Activated CD4-positive, CD25-positive, alpha-beta regulatory T cell treated with anti-CD3 and anti-CD28 coated beads, Interleukin-2, amount 50 U/mL, for 24 hours (primary cell): ENCODE data around the gene LRRFIP2.
"Not testable (repeated sequence)": the region's sequence is repeated elsewhere in the genome, so short reads cannot be mapped to it uniquely, and the experiment has no call there.

Source experiments
- ATAC-seq, 2 donors: fragments of 150-1000 bp; cut with Tn5 transposase; one replicate each; pipeline ENCODE4 v1.10.0; 2021; ENCODE audit warnings: mild to moderate bottlenecking in 1 of 2, moderate library complexity in 1 of 2

LRRFIP2 gene

DNA sequence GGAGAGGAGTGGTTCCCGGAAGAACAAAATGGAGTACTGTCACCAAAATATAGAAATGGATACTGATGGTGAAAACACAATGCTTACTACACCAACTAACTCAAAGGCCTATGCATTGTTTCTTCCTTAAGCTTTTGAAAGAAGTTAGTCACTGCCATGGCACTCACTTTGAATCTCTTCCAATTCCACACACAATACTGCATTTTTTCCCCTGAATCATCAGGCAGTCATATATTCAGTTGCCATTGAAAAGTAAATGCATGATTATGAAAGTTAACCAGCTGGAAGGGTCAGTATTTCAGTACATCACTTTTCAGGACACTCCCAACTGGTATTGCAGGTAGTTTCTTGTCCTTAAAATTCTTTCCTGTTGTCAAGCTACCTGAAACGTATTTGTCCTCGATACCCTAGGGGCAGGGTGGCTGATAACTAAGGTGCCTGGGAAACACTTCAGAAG is 9.0 kb upstream of the LRRFIP2 start:
- no peak for ATAC-seq

DNA sequence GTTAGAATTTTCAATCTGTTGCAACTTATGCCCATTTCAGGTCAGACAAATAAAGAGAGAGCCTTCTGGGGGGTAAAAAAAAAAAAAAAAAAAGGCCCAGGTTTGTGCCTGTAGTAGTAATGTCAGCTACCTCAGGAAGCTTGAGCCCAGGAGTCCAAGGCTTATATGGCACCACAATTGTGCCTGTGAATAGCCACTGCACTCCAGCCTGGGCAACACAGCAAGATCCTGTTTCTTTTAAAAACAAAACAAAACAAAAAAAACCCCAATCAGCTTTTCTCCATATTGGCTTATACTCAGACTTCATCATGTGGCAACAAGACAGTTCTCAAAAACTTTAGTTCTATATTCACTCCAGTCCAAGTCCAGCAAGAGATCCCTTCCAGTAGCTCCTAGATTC is 8.4 kb upstream of the LRRFIP2 start:
- ATAC-seq = no peak

DNA sequence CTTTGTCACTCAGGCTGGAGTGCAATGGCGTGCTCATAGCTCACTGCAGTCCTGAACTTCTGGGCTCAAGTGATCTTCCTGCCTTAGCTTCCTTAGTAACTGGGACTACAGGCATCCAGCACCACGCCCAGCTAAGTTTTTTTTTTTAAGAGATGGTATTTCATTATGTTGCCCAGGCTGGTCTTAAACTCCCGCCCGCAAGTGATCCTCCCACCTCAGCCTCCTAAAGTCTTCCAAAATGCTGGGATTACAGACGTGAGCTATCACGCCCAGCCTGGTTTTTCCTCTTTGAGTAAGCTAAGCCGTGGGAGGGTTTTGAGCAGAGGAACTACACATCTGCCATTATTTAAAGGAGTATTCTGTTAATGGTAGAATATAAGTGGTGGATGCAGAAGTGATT is 7.4 kb upstream of the LRRFIP2 start:
- no peak for ATAC-seq

DNA sequence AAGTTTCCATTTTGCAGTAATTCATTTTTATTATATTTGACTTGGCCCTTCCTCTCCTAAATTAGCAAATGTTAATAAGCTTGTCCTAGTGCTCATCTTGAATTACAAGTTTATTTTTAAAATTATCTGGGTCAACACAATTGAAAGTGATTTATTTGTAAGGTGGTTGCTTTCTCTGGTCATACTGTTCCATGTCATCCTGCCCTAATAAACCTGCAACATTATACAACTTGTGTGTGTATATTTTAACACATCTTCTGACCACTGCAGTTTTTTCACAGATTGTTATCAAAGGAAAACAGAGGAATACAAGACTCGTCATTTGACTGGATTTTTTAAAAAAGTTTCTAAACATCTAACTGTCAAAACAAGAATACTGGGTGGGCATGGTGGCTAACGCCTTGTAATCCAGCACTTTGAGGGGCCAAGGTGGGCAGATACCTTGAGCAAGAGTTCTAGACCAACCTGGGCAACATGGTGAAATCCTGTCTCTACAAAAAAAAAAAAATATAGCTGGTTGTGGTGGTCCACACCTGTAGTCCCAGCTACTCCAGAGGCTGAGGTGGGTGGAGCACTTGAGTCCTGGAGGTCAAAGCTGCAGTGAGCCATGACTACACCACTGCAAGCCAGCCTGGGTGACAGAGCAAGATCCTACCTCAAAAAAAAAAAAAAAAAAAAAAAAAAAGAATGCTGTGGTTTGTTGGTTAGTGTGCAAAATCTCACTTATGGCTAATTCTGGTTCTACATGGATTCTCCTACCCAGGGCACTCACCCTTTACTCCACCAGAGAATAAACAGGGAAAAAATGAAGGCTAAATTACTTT is 5.0 kb upstream of the LRRFIP2 start:
- no peak for ATAC-seq

DNA sequence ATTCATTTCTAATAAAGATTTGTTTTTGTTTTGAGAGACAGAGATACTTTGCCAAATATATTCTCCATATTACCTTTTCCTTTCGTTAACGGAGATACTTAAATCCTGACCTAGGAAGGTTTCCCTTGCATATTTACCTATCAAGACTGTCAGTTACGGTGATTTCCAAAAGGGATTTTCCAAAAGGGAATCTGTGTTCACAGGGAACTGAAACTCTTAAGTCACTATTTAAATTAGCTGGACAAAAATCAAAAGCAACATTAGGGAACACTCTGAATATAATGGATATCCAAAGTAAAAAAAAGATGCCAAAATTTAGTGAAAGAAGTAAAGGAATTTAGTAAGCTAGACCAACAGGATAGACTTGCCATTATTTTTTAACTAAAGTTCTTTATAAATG is 576 bp downstream of the LRRFIP2 start:
- no peak for ATAC-seq

DNA sequence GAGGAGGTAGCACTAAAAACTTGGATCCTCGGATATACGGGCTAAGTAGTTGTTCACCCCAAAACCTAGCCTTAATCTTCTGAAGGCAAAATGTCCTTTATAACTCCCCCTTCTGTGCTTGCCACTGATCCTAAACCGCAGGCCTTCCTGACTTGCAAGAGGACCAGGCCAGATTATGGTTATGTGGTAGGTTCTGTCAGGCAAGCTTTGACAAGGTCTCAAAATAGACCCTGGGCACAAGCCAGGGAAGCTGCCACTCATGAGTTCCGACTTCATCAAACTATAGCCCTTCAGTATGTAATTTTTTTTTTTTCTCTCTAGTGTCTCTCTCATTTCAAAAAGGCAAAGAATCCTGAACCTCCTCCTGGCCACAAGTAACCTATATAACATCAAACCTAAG is 3.2 kb downstream of the LRRFIP2 start:
- no peak for ATAC-seq

DNA sequence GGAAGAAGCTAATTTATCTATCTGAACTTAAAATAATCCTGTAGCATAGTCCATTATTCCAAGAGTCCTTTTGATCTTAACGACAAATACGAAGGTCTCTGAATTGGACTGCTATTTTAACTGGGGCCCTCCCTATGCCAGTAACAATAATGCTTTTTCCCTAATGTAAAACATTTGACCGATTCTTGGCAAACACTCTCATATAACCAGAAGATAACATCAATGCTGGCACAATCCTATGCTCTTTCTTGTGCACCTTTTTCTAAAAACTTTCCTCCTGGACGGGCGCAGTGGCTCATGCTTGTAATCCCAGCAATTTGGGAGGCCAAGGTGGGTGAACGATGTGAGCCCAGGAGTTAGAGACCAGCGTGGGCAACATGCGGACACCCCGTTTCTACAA is 3.9 kb downstream of the LRRFIP2 start:
- no peak for ATAC-seq

DNA sequence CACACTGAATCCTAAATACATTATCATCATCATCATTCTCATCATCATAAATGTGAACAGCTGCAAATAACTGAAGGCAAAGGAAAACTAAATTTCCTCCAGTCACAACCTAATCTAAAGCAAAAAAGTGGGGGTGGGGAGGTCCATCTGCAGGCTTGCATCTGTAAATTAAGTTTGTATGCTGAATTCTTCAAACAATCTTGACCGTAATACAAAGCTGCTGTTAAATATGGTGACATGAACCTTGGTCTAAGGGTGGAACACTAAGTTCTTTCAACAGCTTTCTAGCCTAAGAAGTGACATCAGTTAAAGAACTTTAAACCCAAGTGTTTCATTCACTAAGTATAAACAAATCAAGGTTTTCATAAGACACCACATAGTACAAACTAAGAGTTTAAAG is 4.3 kb downstream of the LRRFIP2 start:
- ATAC-seq = no peak

DNA sequence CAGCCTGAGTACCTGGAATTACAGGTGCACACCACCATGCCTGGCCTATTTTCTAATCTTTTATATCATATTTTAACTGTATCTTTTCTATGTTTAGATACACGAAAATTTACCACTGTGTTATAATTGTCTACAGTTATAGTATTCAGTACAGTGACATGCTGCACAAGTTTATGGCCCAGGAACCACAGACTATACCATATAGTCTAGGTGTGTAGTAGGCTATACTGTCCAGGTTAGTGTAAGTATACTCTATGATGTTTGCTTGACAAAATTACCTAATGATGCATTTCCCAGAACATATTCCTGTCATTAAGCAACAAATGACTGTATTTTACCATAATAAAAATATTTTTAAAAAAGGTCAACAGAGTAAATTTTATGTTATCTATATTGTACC is 5.5 kb downstream of the LRRFIP2 start:
- no peak for ATAC-seq

DNA sequence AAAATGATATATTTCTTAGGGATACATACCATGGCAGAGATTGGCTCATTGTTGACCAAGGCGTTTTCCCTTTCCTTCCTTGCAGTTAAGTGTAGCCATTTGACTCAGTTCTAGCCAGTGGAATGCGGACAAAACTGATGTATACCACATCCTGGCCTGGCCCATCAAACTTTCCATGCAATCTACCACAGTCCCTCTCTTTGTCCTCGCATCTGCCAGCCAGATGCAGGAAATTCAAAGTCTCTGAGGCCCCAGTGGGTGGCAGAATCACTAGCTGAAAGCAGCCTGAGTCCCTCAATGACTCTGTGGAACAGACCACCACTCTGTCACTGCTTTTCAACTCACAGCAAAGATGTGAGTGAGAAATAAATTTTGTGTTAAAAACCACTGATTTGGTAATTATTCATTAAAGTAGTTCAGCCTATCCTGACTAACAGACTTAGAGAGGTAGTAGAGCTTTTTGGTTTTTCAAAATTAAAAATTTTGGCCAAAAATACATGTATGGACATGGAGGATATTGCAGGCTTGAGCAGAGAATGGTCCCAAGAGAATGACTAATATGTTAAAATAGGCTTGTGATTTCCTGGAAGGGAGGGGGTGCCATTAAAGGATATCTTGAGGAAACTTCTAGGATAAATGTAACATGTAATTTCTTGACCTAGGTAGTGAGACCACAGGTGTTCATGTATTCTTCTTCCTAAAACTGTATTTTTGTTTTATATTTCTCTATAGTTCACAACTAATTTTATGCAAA is 10.9 kb downstream of the LRRFIP2 start:
- ATAC-seq = peak; percentile 58 to 62

DNA sequence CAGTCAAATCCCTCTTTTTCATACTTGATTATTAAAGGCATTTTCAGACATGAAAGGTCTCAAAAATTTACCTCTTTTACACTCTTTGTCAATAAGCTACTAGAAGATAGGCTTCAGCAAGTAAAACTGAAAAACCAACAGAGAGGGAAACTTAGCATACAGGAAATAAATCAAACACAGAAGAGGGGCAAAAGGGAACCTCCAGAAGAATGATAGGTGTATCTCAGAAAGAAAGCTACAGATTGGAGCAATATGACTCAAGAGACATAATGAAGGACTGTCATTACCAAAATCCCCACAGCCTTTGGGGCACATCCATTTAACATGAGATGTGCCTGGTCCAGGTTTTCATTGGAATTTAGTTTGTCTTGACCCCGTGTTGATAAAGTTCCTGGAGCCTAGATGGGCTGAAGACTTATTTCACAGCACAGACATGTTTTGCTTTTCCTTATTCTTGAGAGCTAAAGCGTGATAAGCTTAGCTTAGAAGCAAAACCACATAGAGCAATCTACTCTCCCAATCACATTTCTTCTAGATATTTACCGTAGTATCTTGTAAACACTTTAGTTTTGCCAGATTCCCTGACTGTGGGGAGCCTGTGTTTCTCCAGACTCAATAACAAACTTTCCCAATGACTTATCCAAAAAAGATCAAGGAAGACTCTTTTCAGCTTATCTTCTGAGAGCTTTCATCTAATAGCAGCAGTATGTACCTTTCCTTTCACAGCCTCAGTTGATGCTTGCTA is 11.7 kb downstream of the LRRFIP2 start:
- peak; percentile 61 to 76 for ATAC-seq

DNA sequence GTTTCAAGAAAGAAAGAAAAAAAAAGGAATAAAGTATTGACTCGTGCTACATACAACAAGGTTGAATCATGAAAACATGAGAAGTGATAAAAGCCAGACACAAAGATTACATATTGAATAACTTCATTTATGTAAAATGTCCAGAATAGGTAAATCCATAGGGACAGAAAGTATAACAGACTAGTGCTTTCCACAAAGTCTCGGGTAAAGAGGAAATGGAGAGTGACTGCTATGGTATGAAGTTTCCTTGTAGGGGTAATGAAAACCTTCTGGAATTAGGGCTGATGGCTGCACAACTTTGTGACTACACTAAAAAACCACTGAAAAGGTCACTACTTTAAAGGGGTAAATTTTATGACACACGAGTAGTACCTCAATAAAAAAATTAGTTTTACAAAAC is 13.0 kb downstream of the LRRFIP2 start:
- ATAC-seq = no peak

DNA sequence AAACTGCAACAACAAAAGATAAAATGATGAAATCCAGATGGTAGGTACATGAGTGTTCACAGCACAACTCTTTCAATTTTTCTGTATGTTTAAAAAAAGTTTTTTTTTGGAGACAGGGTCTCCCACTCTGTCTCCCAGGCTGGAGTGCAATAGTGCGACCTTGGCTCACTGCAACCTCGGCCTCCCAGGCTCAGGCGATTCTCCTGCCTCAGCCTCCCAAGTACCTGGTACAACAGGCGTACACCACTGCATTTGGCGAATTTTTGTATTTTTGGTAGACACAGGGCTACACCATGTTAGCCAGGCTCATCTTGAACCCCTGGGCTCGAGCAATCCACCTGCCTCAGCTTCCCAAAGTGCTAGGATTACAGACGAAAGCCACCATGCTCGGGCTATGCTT is 18.6 kb downstream of the LRRFIP2 start:
- ATAC-seq = no peak

DNA sequence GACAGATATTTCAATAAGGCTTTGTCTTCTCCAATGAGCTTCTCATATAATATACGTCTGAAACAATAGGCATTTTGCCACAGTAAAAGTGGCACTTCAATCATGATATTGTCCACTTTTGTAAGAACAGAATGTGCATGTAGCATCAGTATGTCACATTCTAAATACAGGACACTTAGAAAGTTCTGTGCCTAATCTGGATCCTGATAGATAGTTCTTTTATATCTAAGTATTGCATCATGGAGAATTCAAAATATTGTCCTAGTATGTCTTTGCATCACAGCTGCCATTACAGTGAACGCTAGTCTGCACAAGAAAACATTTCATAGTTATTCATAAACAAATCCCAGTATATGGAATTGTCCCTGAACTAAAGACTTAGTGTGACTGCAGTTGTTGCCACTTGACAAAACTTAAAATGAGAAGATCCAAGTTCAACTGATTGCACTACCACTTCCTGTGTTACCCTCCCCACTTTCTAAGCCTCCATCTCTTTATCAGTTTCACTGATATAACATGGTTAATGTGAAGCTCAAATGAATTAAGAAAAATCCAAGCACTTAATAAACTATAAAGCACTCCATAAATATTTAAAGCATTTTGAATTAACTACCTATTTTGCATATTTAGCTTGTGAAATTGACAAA is 19.6 kb downstream of the LRRFIP2 start:
- no peak for ATAC-seq

DNA sequence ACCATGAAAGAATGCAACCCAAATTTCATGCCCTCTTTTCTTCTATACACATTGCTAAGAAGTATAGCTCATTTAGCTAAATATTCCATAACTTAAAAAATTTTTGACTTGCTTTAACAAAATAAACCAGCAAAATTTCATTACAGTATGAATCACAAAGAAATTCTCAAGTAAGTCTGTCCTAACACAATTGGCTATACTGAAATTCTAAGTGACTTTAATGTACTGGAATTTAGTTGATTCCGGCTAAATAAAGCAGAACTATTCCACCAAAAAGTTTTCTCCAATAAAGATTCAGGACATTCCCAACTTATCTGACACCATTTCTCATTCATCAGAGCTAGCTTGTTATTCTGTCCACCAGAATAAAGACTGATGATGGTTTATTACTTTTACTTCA is 23.8 kb downstream of the LRRFIP2 start:
- ATAC-seq = no peak

DNA sequence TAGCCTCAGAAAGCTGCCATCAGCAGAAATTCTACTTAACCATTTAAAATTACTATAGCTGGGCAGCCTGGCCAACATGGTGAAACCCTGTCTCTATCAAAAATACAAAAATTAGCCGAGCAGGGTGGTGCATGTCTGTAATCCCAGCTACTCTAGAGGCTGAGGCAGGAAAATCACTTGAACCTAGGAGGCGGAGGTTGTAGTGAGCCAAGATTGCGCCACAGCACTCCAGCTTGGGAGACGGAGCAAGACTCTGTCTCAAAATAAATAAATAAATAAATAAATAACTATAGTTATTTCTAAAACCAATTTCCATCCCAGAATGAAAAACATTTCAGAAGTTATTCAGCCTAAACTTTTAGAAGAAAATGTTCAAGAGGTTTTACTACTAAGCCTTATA is 25.1 kb downstream of the LRRFIP2 start:
- ATAC-seq = no peak

DNA sequence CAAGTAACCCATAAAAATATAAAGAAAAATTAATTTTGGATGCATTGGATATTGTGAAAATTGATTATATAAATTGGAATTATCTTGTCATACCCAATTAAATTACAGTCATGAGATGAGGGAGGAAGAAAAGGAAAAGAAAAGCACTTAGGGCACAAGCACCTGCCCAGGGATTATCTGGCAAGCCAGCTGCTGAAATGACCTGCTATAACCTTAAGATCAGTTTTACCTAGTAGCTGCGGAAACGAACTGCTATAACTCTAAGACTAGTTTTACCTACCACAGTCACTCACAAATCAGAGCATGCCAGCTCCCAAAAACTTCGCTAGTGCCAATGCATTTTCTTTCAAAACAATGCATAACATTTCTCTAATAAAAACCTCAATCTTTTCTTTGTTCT is 26.2 kb downstream of the LRRFIP2 start:
- no peak for ATAC-seq

DNA sequence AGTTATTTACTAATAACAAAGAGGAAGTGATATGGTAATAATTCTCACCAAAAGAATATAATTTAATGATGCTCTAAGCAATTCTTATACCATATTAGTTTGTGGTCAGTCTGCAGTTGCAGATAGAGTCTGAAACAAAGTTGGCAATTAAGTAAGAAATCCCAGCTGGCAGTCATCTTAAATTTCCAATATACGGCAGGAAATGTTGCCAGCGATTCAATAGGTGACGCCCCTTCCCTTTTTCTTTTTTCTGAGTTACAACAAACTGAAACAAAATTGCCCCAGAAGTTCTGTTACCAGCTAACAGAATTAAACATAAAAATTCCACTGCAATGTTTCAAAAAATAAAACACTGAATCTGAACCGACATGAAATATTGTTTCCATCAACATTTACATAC is 26.7 kb downstream of the LRRFIP2 start:
- no peak for ATAC-seq

DNA sequence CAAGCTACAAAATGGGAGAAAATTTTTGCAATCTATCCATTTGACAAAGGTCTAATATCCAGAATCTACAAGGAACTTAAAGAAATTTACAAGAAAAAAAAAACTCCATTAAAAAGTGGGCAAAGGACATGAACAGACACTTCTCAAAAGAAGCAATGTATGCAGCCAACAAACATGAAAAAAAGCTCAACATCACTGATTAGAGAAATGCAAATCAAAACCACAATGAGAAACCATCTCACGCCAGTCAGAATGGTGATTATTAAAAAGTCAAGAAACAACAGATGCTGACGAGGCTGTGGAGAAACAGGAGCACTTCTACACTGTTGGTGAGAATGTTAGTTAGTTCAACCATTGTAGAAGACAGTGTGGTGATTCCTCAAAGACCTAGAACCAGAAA is 27.5 kb downstream of the LRRFIP2 start:
- ATAC-seq = not testable (repeated sequence)

DNA sequence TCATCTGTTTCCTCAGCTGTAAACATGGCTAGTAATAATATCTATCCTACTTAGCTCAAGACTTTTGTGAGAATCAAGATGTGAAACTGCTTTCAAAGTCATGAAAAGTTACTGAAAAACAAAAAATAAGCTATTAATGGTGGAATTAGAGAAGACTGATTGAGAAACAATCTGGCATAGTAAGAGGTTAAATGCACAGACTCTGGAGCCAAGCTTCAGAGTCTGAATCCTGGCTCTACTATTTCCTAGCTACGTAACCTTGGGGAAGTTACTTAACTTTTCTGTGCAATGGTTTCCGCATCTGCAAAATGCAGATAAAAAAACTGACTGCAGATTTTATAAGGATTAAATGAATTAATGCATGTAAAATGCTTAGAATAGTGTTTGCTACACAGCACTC is 28.8 kb downstream of the LRRFIP2 start:
- no peak for ATAC-seq

DNA sequence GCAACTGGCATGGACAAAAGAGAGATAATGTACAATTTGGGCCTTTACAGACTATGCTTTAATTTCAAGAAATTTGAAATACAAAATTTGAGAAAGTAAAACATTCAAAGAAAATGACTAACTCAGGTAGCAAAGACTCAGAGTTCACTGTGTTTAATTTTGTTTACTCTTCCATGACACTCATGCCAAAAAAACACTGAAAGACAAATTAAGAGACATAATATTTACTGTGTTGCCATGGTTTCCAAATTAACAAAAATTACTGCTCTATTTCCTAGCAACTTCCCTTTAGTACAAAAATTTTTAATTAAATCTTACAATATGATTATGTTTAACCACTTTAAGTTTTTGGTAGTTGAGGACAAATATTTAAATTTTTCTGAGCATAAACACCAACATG is 29.6 kb downstream of the LRRFIP2 start:
- ATAC-seq = no peak

DNA sequence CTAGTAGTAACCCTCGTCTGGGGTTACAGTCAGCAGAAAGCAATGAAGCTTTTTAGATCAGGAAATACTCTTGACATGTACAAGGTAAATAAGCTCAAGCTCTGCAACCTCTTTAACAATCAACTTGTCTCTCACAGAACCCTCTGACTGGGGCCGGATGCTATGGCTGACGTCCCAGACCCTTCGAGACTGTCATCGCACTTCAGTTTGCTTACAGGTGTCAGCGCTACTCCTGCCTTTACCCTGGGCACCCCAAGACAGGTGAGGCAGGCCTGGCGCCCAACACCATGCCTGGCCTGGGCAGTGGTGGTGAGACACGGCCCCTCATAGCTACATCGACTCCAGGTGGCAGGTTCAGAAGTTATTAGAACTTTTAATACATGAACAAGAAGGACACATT is 30.6 kb downstream of the LRRFIP2 start:
- ATAC-seq = no peak

DNA sequence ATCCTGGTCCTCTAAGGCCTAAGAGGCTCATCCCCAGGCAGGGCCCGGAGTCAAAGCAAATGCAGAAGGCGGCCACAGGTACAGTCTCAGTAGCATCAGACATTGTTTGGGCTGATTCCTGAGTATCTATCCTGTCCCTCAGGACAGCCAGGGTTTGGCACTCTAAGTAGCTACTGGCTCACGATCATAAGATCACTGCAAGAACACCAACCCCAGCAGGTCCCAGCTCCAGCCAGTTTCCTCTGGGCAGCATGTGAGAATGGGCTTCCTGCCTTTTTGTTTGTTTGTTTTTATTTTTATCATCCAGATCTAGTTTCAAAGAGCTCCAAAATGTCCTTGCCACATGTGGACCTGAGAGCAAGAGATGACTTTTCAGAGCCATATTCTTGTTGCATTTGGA is 32.7 kb downstream of the LRRFIP2 start:
- no peak for ATAC-seq
